Esophagus muscularis mucosa (tissue), 4 donors: Measurements from ENCODE around the gene S1PR4. TPM values are rescaled to one million over a fixed set of nuclear protein-coding genes. Genes with fewer than 3 reads are reported as not detected.

Experiments used
- DNase-seq: peaks from one replicate; pipeline ENCODE4 v3.0.0-alpha.2; 2017; ENCODE audit errors: extremely low spot score
- H3K27ac ChIP-seq, 4 donors: fragments of 200-600 bp; sonication (generic); replicated peaks in 1 of 4; 1 replicate in 3 of 4; 2 replicates in 1 of 4; pipeline ENCODE4 v1.5.1; 2016 to 2019; ENCODE audit warnings: mild to moderate bottlenecking in 1 of 4
- H3K27me3 ChIP-seq, 4 donors: fragments of 200-600 bp; sonication (generic); one replicate each; pipeline versions ENCODE4 v1.5.1 to v1.6.0; 2016 to 2019
- H3K36me3 ChIP-seq, 4 donors: fragments of 200-600 bp; sonication (generic); one replicate each; pipeline ENCODE4 v1.5.1; 2016 to 2019
- H3K4me1 ChIP-seq, 4 donors: fragments of 200-600 bp; sonication (generic); one replicate each; pipeline ENCODE4 v1.5.1; 2016 to 2019
- H3K4me3 ChIP-seq, 4 donors: fragments of 200-600 bp; sonication (generic); 1 replicate in 2 of 4; 2 replicates in 2 of 4; pipeline ENCODE4 v1.5.1; 2016 to 2019; ENCODE audit warnings: mild to moderate bottlenecking in 4 of 4, moderate library complexity in 1 of 4
- H3K9me3 ChIP-seq, 4 donors: fragments of 200-600 bp; sonication (generic); 1 replicate in 3 of 4; 2 replicates in 1 of 4; pipeline ENCODE4 v1.5.1; 2016 to 2019
- EP300 ChIP-seq: sonication (generic); formaldehyde crosslinking; IDR thresholded peaks from one replicate; pipeline ENCODE4 v1.6.1; 2017; ENCODE audit warnings: antibody characterized with exemption
- POLR2A ChIP-seq: fragments of 450-650 bp; IDR thresholded peaks from one replicate; pipeline ENCODE4 v1.6.1; 2017; ENCODE audit warnings: antibody characterized with exemption, moderate library complexity, mild to moderate bottlenecking, low read depth
- POLR2AphosphoS5 ChIP-seq, 2 donors: sonication (generic); formaldehyde crosslinking; IDR thresholded peaks; one replicate each; pipeline ENCODE4 v1.6.1; 2017; ENCODE audit warnings: antibody characterized with exemption in 2 of 2
- WGBS: methylation state at CpG from one replicate; pipeline ENCODE4 v1.1.5; 2018; 5-methylcytosine and 5-hydroxymethylcytosine counted together
- intact Hi-C: fragments of 100-400 bp; cut with DNase I; formaldehyde crosslinking; loops from one replicate; pipeline ENCODE4 v1.15.1; 2023
- total RNA-seq, 4 donors: library from RNA; depleted of rRNA; stranded (reverse); fragments of >200 nt; gene quantifications; one replicate each; pipeline versions ENCODE4 v1.1.0 to v1.2.1, GENCODE V29; 2016
- TF ChIP-seq, protein P1 (sequence below), 3 experiments: fragments of 200-600 bp in 2 of 3; fragments of 450-650 bp in 1 of 3; sonication (generic) in 2 of 3; IDR thresholded peaks; one replicate each; pipeline ENCODE4 v1.5.1; 2017 to 2019; ENCODE audit warnings: antibody characterized with exemption in 3 of 3, mild to moderate bottlenecking in 2 of 3, moderate library complexity in 1 of 3

The S1PR4 gene
- total RNA-seq, 4 donors from 2014 or later, result 0.42 to 5.5 (median 2.4) TPM

GRCh38 chr19:3148503-3148902 lies 30.1 kb upstream of the S1PR4 start:
- intact Hi-C loops, result no loop called here
- Histone ChIP-seq H3K27me3 (peaks cover 0 to 52% (median 0%) of the 10 kb centered on the region in 4 donors), H3K4me1 (no peaks in the 10 kb centered on the region), H3K27ac (no peak overlapping the region), H3K36me3 (no peaks in the 10 kb centered on the region), H3K4me3 (no peak overlapping the region), H3K9me3 (no peaks in the 10 kb centered on the region)
- no peak for DNase-seq
- WGBS, result 90% methylated on average over 13 of the region's 20 CpGs
- TF ChIP-seq POLR2AphosphoS5 (IDR thresholded peaks at IDR 0.05), result no peak
- no peak for TF ChIP-seq EP300
- TF ChIP-seq, protein P1, sequence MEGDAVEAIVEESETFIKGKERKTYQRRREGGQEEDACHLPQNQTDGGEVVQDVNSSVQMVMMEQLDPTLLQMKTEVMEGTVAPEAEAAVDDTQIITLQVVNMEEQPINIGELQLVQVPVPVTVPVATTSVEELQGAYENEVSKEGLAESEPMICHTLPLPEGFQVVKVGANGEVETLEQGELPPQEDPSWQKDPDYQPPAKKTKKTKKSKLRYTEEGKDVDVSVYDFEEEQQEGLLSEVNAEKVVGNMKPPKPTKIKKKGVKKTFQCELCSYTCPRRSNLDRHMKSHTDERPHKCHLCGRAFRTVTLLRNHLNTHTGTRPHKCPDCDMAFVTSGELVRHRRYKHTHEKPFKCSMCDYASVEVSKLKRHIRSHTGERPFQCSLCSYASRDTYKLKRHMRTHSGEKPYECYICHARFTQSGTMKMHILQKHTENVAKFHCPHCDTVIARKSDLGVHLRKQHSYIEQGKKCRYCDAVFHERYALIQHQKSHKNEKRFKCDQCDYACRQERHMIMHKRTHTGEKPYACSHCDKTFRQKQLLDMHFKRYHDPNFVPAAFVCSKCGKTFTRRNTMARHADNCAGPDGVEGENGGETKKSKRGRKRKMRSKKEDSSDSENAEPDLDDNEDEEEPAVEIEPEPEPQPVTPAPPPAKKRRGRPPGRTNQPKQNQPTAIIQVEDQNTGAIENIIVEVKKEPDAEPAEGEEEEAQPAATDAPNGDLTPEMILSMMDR (IDR thresholded peaks at IDR 0.05), result no peak
- no peak for TF ChIP-seq POLR2A

- H3K36me3 ChIP-seq, result no peaks in the 10 kb centered on the region
- no peaks in the 10 kb centered on the region for H3K4me1 ChIP-seq
- 86% methylated on average over 4 of the region's 6 CpGs for WGBS
- H3K27ac ChIP-seq, result no peak overlapping the region
- no peak for DNase-seq
- intact Hi-C loops, result no loop called here
- TF ChIP-seq POLR2AphosphoS5 (IDR thresholded peaks at IDR 0.05) (no peak), EP300 (no peak), POLR2A (no peak)
- TF ChIP-seq, protein P1 (IDR thresholded peaks at IDR 0.05), result no peak
- H3K27me3 ChIP-seq, result peaks cover 0 to 52% (median 0%) of the 10 kb centered on the region in 4 donors
- H3K9me3 ChIP-seq, result no peaks in the 10 kb centered on the region
- H3K4me3 ChIP-seq, result no peak overlapping the region
Measured at GRCh38 chr19:3149089-3149488, 29.5 kb upstream of the S1PR4 start.

- peaks cover 0 to 1% (median 0%) of the 10 kb centered on the region in 4 donors for H3K4me1 ChIP-seq
- TF ChIP-seq POLR2A, result no peak
- no peak for TF ChIP-seq EP300
- TF ChIP-seq, protein P1 (IDR thresholded peaks at IDR 0.05), result no peak
- no peak for TF ChIP-seq POLR2AphosphoS5 (IDR thresholded peaks at IDR 0.05)
- no peaks in the 10 kb centered on the region for H3K9me3 ChIP-seq
- intact Hi-C loops, result no loop called here
- H3K27ac ChIP-seq, result no peak overlapping the region
- 60% methylated on average over 32 of the region's 35 CpGs for WGBS
- H3K36me3 ChIP-seq, result no peaks in the 10 kb centered on the region
- DNase-seq, result no peak
- no peak overlapping the region for H3K4me3 ChIP-seq
- H3K27me3 ChIP-seq, result peaks cover 0 to 52% (median 0%) of the 10 kb centered on the region in 4 donors
Measured at GRCh38 chr19:3149526-3150505, 28.8 kb upstream of the S1PR4 start.

- DNase-seq, result no peak
- Histone ChIP-seq H3K9me3 (no peaks in the 10 kb centered on the region), H3K27me3 (peaks cover 0 to 48% (median 0%) of the 10 kb centered on the region in 4 donors), H3K4me3 (no peak overlapping the region), H3K36me3 (no peaks in the 10 kb centered on the region), H3K27ac (no peak overlapping the region), H3K4me1 (peaks cover 0 to 8% (median 4%) of the 10 kb centered on the region in 4 donors)
- TF ChIP-seq, protein P1 (IDR thresholded peaks at IDR 0.05), result no peak
- TF ChIP-seq EP300, result no peak
- TF ChIP-seq POLR2A, result no peak
- TF ChIP-seq POLR2AphosphoS5 (IDR thresholded peaks at IDR 0.05), result no peak
- WGBS, result 67% methylated on average over 2 of the region's 5 CpGs
- intact Hi-C loops, result no loop called here
Measured at GRCh38 chr19:3150739-3151329, 27.7 kb upstream of the S1PR4 start.
